CD4-positive, alpha-beta T cell (primary cell): ENCODE results near the gene SLC24A3. TPM values are rescaled to one million over a fixed set of nuclear protein-coding genes. Genes with fewer than 3 reads are reported as not detected.

ENCODE experiments used
- ATAC-seq: fragments of 200-7000 bp; cut with Tn5 transposase; one replicate; pipeline ENCODE4 v1.10.0; 2022; ENCODE audit warnings: mild to moderate bottlenecking; ENCODE audit not compliant: poor library complexity
- CTCF ChIA-PET: fragments of 350-600 bp; sonication (Branson Sonifier 250); formaldehyde crosslinking; loops from one replicate; lab custom pipeline; 2021; ENCODE audit warnings: antibody characterized with exemption, inconsistent platforms; lab: Charles Lee
- POLR2A ChIA-PET: fragments of 350-600 bp; sonication (Branson Sonifier 250); formaldehyde crosslinking; loops from one replicate; lab custom pipeline; 2021; ENCODE audit warnings: antibody characterized with exemption, inconsistent platforms; lab: Charles Lee
- DNase-seq, 14 experiments: peaks; one replicate each; pipeline ENCODE4 v3.0.0-alpha.2; 2013 to 2020; ENCODE audit warnings: mixed read lengths in 2 of 14
- H3K27ac ChIP-seq, 2 donors: one replicate each; pipeline versions ENCODE4 v1.5.1 to v1.7.0; 2013; ENCODE audit warnings: low read length in 2 of 2, low read depth in 1 of 2, mild to moderate bottlenecking in 1 of 2
- H3K27me3 ChIP-seq, 2 experiments: 1 replicate in 1 of 2; 2 replicates in 1 of 2; pipeline versions ENCODE4 v1.6.1 to v1.7.0; 2013; ENCODE audit warnings: low read length in 2 of 2, control low read depth in 1 of 2, mild to moderate bottlenecking in 1 of 2, moderate library complexity in 1 of 2; ENCODE audit not compliant: insufficient read depth in 2 of 2, control insufficient read depth in 1 of 2
- H3K36me3 ChIP-seq: one replicate; pipeline ENCODE4 v1.6.1; 2013; ENCODE audit warnings: low read length, control low read depth; ENCODE audit not compliant: insufficient read depth
- H3K4me1 ChIP-seq: one replicate; pipeline ENCODE4 v1.6.1; 2013; ENCODE audit warnings: low read length, control low read depth; ENCODE audit not compliant: insufficient read depth
- H3K4me3 ChIP-seq: one replicate; pipeline ENCODE4 v1.5.1; 2013; ENCODE audit warnings: mild to moderate bottlenecking, low read length, moderate library complexity
- H3K9me3 ChIP-seq, 2 experiments: 1 replicate in 1 of 2; 2 replicates in 1 of 2; pipeline versions ENCODE4 v1.6.1 to v1.7.0; 2013; ENCODE audit warnings: low read length in 2 of 2, mild to moderate bottlenecking in 2 of 2, control low read depth in 1 of 2, moderate library complexity in 1 of 2; ENCODE audit not compliant: control insufficient read depth in 1 of 2, insufficient read depth in 1 of 2
- H3K27ac Mint-ChIP-seq: one replicate; pipeline ENCODE4 v1.8.0; 2020; ENCODE audit warnings: mixed read lengths
- H3K27me3 Mint-ChIP-seq: one replicate; pipeline ENCODE4 v1.8.0; 2021; ENCODE audit warnings: mixed read lengths
- H3K36me3 Mint-ChIP-seq: one replicate; pipeline ENCODE4 v1.8.0; 2021; ENCODE audit warnings: low read depth, mixed read lengths
- H3K4me1 Mint-ChIP-seq: one replicate; pipeline ENCODE4 v1.8.0; 2021; ENCODE audit warnings: low read depth, mixed read lengths
- H3K4me3 Mint-ChIP-seq: one replicate; pipeline ENCODE4 v1.8.0; 2020; ENCODE audit warnings: mild to moderate bottlenecking, mixed read lengths
- H3K9me3 Mint-ChIP-seq: one replicate; pipeline ENCODE4 v1.8.0; 2020; ENCODE audit warnings: mixed read lengths
- CTCF ChIP-seq: fragments of 200-600 bp; IDR thresholded peaks from one replicate; pipeline ENCODE4 v1.8.0; 2022; ENCODE audit warnings: antibody characterized with exemption, mild to moderate bottlenecking
- intact Hi-C, 2 experiments: fragments of 100-400 bp; cut with DNase I in 1 of 2; cut with micrococcal nuclease in 1 of 2; formaldehyde crosslinking; loops; one replicate each; pipeline versions ENCODE4 v1.15.1 to v1.9.0; 2023 to 2025; cut with DNase I, micrococcal nuclease
- total RNA-seq, 174 experiments: library from RNA in 2 of 174; stranded (reverse) in 2 of 174; gene quantifications; one replicate each; pipeline ENCODE4 v1.2.3 and lab custom pipeline; 2021 to 2026

Gene SLC24A3
- total RNA-seq, 2 experiments from 2014 or later, result not detected

GRCh38 chr20:19382386-19383340 lies 170.2 kb downstream of the SLC24A3 start:
- Histone ChIP-seq H3K4me3 (no peak overlapping the region), H3K36me3 (no peaks in the 10 kb centered on the region), H3K4me1 (no peaks in the 10 kb centered on the region), H3K9me3 (no peaks in the 10 kb centered on the region), H3K27ac (no peak overlapping the region), H3K27me3 (no peaks in the 10 kb centered on the region)
- TF ChIP-seq CTCF, result no peak
- H3K36me3 Mint-ChIP-seq, result no peaks in the 10 kb centered on the region
- intact Hi-C loops, result no loop called here
- ATAC-seq (no peak), DNase-seq (no peak)
- no peaks in the 10 kb centered on the region for H3K27me3 Mint-ChIP-seq
- H3K4me3 Mint-ChIP-seq, result no peak overlapping the region
- H3K9me3 Mint-ChIP-seq, result peaks cover 5% of the 10 kb centered on the region
- ChIA-PET POLR2A (no interaction called here), CTCF (interaction anchor here (1.4 kb wide), 1 partner anchor 11 kb away, joined by 3 read pairs; no protein-coding TSS in a partner anchor)
- H3K27ac Mint-ChIP-seq, result no peak overlapping the region
- no peaks in the 10 kb centered on the region for H3K4me1 Mint-ChIP-seq

- Histone ChIP-seq H3K4me3 (no peak overlapping the region), H3K4me1 (no peaks in the 10 kb centered on the region), H3K36me3 (no peaks in the 10 kb centered on the region), H3K9me3 (no peaks in the 10 kb centered on the region), H3K27me3 (no peaks in the 10 kb centered on the region), H3K27ac (no peak overlapping the region)
- Mint-ChIP-seq H3K4me1 (no peaks in the 10 kb centered on the region), H3K4me3 (no peak overlapping the region), H3K27ac (no peak overlapping the region), H3K9me3 (peaks cover 6% of the 10 kb centered on the region), H3K36me3 (no peaks in the 10 kb centered on the region), H3K27me3 (no peaks in the 10 kb centered on the region)
- CTCF ChIA-PET, result no interaction called here
- intact Hi-C loops, result no loop called here
- POLR2A ChIA-PET, result no interaction called here
- ATAC-seq (no peak), DNase-seq (no peak)
- TF ChIP-seq CTCF, result no peak
These were observed 172.5 kb downstream of the SLC24A3 start for GRCh38 chr20:19384940-19385339.

- Mint-ChIP-seq H3K4me3 (no peak overlapping the region), H3K4me1 (no peaks in the 10 kb centered on the region), H3K36me3 (no peaks in the 10 kb centered on the region), H3K27ac (no peak overlapping the region), H3K27me3 (no peaks in the 10 kb centered on the region), H3K9me3 (peaks cover 6% of the 10 kb centered on the region)
- Histone ChIP-seq H3K9me3 (peaks cover 0 to 10% of the 10 kb centered on the region in 2 experiments), H3K36me3 (no peaks in the 10 kb centered on the region), H3K27me3 (peaks cover 0 to 5% of the 10 kb centered on the region in 2 experiments), H3K4me3 (no peak overlapping the region), H3K27ac (no peak overlapping the region), H3K4me1 (no peaks in the 10 kb centered on the region)
- no peak for DNase-seq
- intact Hi-C loops, result no loop called here
- no peak for ATAC-seq
- POLR2A ChIA-PET, result no interaction called here
- TF ChIP-seq CTCF, result no peak
- CTCF ChIA-PET, result no interaction called here
These were observed 174.8 kb downstream of the SLC24A3 start for GRCh38 chr20:19387251-19387650.
